Nephron progenitor cell (in vitro differentiated cells): ENCODE results near the gene PARD3B.

Experiments
- DNase-seq: peaks from one replicate; pipeline ENCODE4 v3.0.0; 2021
- H3K27ac Mint-ChIP-seq: 2 replicates; pipeline ENCODE4 v1.8.0; 2021; ENCODE audit warnings: mild to moderate bottlenecking, moderate library complexity, mixed read lengths
- H3K27me3 Mint-ChIP-seq: 2 replicates; pipeline ENCODE4 v1.8.0; 2021; ENCODE audit warnings: mild to moderate bottlenecking, low read depth, mixed read lengths; ENCODE audit not compliant: poor library complexity
- H3K36me3 Mint-ChIP-seq: 2 replicates; pipeline ENCODE4 v1.8.0; 2021; ENCODE audit warnings: low read depth, mixed read lengths
- H3K4me1 Mint-ChIP-seq: 2 replicates; pipeline ENCODE4 v1.8.0; 2021; ENCODE audit warnings: mixed read lengths
- H3K4me3 Mint-ChIP-seq: 2 replicates; pipeline ENCODE4 v1.8.0; 2021; ENCODE audit warnings: mild to moderate bottlenecking, moderate library complexity, mixed read lengths
- H3K9me3 Mint-ChIP-seq: 2 replicates; pipeline ENCODE4 v1.8.0; 2021; ENCODE audit warnings: mild to moderate bottlenecking, moderate library complexity, mixed read lengths
- TF ChIP-seq, protein P1 (sequence below): fragments of 200-600 bp; sonication (generic); IDR thresholded peaks from 2 replicates; pipeline ENCODE4 v1.5.0; 2021; ENCODE audit warnings: antibody characterized with exemption

PARD3B gene

DNA sequence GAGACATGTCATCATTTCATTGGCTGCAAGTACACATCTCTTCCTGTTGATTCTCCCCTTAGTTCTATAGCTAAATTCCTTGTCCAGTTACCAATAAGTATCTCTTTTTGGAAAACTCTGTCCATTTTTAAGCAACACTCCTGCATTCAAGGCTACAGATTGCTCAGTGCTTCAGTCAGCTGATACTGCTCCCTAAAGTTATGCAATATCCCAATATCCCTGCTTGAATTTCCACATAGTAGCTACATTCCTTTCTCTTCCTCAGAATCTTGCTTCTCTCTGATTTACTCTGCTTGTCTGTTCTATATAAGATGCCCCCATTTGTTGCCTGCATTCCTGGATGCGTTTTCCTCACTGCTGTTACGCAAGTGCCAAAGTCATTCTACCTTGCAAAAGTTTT is 109.8 kb downstream of the PARD3B start:
- no peak for DNase-seq
- Mint-ChIP-seq H3K27ac (no peak overlapping the region), H3K36me3 (peaks cover 14% of the 10 kb centered on the region), H3K9me3 (peaks cover 29% of the 10 kb centered on the region), H3K4me3 (no peak overlapping the region), H3K4me1 (no peaks in the 10 kb centered on the region), H3K27me3 (no peaks in the 10 kb centered on the region)
- TF ChIP-seq, protein P1, sequence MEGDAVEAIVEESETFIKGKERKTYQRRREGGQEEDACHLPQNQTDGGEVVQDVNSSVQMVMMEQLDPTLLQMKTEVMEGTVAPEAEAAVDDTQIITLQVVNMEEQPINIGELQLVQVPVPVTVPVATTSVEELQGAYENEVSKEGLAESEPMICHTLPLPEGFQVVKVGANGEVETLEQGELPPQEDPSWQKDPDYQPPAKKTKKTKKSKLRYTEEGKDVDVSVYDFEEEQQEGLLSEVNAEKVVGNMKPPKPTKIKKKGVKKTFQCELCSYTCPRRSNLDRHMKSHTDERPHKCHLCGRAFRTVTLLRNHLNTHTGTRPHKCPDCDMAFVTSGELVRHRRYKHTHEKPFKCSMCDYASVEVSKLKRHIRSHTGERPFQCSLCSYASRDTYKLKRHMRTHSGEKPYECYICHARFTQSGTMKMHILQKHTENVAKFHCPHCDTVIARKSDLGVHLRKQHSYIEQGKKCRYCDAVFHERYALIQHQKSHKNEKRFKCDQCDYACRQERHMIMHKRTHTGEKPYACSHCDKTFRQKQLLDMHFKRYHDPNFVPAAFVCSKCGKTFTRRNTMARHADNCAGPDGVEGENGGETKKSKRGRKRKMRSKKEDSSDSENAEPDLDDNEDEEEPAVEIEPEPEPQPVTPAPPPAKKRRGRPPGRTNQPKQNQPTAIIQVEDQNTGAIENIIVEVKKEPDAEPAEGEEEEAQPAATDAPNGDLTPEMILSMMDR = no peak

DNA sequence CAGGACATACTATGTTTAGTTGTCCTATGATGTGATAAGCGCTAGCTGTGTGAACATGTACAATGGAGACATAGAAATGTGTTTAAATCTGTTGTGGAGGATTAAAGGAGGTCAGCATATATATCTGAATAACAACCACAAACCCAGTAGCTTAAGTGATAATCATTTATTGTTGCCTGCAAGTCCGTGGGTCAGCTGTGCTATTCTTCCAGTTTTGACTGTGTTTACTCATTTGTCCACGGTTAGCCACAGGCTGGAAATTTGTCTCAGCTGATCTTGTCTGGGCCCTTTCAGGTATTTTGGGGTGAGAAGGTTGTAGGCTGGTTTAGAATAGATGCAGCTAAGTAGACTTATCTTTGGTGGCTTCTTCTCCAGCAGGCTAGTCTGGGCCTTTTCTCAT is 110.4 kb downstream of the PARD3B start:
- Mint-ChIP-seq H3K27me3 (no peaks in the 10 kb centered on the region), H3K27ac (no peak overlapping the region), H3K4me1 (no peaks in the 10 kb centered on the region), H3K9me3 (peaks cover 24% of the 10 kb centered on the region), H3K4me3 (no peak overlapping the region), H3K36me3 (peaks cover 11% of the 10 kb centered on the region)
- TF ChIP-seq, protein P1 = no peak
- DNase-seq = no peak

DNA sequence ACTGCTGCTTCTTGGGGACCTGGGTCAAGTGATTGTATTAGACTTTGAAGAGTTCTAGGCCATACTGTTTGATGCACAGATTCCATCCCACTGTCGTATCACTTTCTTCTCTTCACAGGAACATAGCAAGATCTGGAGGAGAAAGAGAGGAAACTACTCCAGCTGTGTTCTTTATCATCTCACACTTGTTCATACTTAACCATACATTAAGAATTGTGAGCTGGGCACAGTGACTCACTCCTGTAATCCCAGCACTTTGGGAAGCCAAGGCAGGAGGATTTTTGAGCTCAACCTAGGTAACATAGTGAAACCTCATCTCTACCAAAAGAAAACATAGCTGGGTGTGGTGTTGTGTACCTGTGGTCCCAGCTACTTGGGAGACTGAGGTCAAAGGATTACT is 111.7 kb downstream of the PARD3B start:
- TF ChIP-seq, protein P1 = no peak
- Mint-ChIP-seq H3K27me3 (peaks cover 3% of the 10 kb centered on the region), H3K4me3 (no peak overlapping the region), H3K36me3 (peaks cover 4% of the 10 kb centered on the region), H3K9me3 (peaks cover 10% of the 10 kb centered on the region), H3K4me1 (no peaks in the 10 kb centered on the region), H3K27ac (no peak overlapping the region)
- DNase-seq = no peak

DNA sequence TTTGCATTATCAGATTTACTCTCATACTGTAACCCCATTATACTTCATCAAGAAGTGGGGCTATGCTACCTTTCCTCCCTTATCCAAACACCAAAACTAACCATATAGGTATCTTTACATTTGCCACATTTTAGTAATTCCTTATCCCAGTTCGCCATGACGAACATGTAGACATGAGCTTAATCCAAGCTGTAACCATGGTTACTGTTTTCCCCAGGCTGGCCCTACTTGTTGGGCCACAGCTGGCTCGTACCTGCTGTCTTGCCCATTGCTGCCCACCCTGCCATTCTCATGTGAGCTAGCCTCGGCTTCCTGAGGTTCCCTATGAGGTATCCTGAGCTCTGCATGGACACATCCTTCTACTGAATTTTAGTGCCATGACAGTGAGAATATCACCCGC is 117.7 kb downstream of the PARD3B start:
- H3K9me3 Mint-ChIP-seq = no peaks in the 10 kb centered on the region
- H3K4me3 Mint-ChIP-seq = no peak overlapping the region
- H3K4me1 Mint-ChIP-seq = peaks cover 4% of the 10 kb centered on the region
- TF ChIP-seq, protein P1 = no peak
- no peak overlapping the region for H3K27ac Mint-ChIP-seq
- no peaks in the 10 kb centered on the region for H3K36me3 Mint-ChIP-seq
- H3K27me3 Mint-ChIP-seq = peaks cover 3% of the 10 kb centered on the region
- DNase-seq = no peak

DNA sequence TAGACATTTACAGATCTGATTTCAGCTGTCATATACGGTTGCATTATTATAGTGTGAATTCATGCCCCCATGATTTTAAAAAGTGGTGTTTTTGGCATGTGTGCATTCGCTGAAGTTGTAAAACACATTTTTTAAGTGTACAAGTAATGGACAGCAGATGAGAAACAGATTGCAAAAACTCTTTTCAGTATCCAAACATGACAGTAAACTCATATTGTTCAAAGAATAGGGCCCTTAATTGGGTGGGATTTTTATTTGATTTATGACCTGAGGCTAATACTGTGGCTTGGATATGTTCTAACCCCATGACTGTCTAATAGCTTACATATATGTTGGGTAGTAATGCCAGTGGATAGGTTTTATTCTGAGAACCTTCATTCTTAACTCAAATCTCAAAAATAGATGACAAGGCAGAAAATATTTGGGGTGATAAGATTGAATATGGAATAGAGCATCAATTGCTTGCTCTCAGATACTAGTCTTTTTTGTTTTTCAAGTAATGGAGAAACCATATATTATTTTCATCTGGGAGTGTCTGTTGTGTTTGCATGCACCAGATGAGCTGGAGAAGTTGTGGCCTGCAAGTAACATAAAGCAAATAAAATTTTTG is 118.6 kb downstream of the PARD3B start:
- no peak for DNase-seq
- Mint-ChIP-seq H3K27ac (no peak overlapping the region), H3K4me1 (peaks cover 10% of the 10 kb centered on the region), H3K4me3 (no peak overlapping the region), H3K27me3 (peaks cover 3% of the 10 kb centered on the region), H3K36me3 (no peaks in the 10 kb centered on the region), H3K9me3 (no peaks in the 10 kb centered on the region)
- TF ChIP-seq, protein P1 = no peak

DNA sequence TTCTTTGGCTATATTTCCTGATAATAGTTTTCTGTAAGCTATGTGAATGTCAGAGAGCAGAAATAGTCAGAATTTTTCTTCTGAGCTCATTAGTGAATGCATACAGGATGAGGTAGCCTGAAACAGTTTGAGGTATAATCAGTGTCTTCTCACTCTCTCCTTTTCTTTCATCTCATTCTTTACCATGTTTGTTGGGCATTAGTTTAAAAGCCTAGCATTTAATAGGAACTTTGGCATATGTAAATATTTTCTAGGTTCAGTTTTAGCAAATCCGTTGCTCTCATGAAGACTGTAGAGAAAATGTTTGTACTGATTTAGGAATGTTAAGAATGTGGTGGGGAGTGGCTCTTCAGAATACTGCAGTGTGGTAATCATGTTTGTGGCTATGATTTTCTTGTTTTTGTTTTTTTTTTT is 119.4 kb downstream of the PARD3B start:
- H3K9me3 Mint-ChIP-seq = no peaks in the 10 kb centered on the region
- H3K4me1 Mint-ChIP-seq = peaks cover 15% of the 10 kb centered on the region
- H3K27me3 Mint-ChIP-seq = peaks cover 3% of the 10 kb centered on the region
- no peak overlapping the region for H3K27ac Mint-ChIP-seq
- no peaks in the 10 kb centered on the region for H3K36me3 Mint-ChIP-seq
- H3K4me3 Mint-ChIP-seq = no peak overlapping the region
- TF ChIP-seq, protein P1 = no peak
- DNase-seq = no peak
